ENCODE measurements around the gene MARCHF9.

The MARCHF9 gene

GRCh38 chr12:57758552-57759359, 3.9 kb downstream of the MARCHF9 start:
- TF ChIP-seq RAD21 (IDR thresholded peaks at IDR 0.05; ENCODE audit: low read depth) = no peak
- no peak for TF ChIP-seq TEAD4 (IDR thresholded peaks at IDR 0.05)
- TF ChIP-seq TAF1 (IDR thresholded peaks at IDR 0.05; ENCODE audit: low read depth) = no peak
- no peak for TF ChIP-seq CEBPB (IDR thresholded peaks at IDR 0.05)
- no peak for TF ChIP-seq CREB1 (IDR thresholded peaks at IDR 0.05; ENCODE audit: low read depth)
- TF ChIP-seq FOXM1 (IDR thresholded peaks at IDR 0.05; ENCODE audit: borderline replicate concordance, low read depth) = no peak
- TF ChIP-seq YY1 (IDR thresholded peaks at IDR 0.05; ENCODE audit: low read depth) = no peak

GRCh38 chr12:57759360-57759980, 4.6 kb downstream of the MARCHF9 start:
- TF ChIP-seq CEBPB (IDR thresholded peaks at IDR 0.05) (no peak), EP300 (IDR thresholded peaks at IDR 0.05; ENCODE audit: borderline replicate concordance) (no peak), CREB1 (IDR thresholded peaks at IDR 0.05; ENCODE audit: low read depth) (no peak), EGR1 (IDR thresholded peaks at IDR 0.05) (no peak), RAD21 (IDR thresholded peaks at IDR 0.05; ENCODE audit: low read depth) (peak; percentile 31; the same call in 1 of the 2 replicates), ZBTB7A (IDR thresholded peaks at IDR 0.05; ENCODE audit: low read depth) (no peak), TAF1 (IDR thresholded peaks at IDR 0.05; ENCODE audit: low read depth) (no peak), YY1 (IDR thresholded peaks at IDR 0.05; ENCODE audit: low read depth) (no peak)

GRCh38 chr12:57760347-57760982, 5.6 kb downstream of the MARCHF9 start:
- TF ChIP-seq TAF1 (IDR thresholded peaks at IDR 0.05; ENCODE audit: low read depth) = no peak
- TF ChIP-seq TEAD4 (IDR thresholded peaks at IDR 0.05) = 0 out of 2 replicates have a peak, but pooled peaks have one; percentile 25
- TF ChIP-seq YY1 (IDR thresholded peaks at IDR 0.05; ENCODE audit: low read depth) = no peak
- TF ChIP-seq FOXM1 (IDR thresholded peaks at IDR 0.05; ENCODE audit: borderline replicate concordance, low read depth) = no peak
- TF ChIP-seq CEBPB (IDR thresholded peaks at IDR 0.05) = no peak
- TF ChIP-seq, protein P1, sequence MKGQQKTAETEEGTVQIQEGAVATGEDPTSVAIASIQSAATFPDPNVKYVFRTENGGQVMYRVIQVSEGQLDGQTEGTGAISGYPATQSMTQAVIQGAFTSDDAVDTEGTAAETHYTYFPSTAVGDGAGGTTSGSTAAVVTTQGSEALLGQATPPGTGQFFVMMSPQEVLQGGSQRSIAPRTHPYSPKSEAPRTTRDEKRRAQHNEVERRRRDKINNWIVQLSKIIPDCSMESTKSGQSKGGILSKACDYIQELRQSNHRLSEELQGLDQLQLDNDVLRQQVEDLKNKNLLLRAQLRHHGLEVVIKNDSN (IDR thresholded peaks at IDR 0.05) = no peak
- TF ChIP-seq RAD21 (IDR thresholded peaks at IDR 0.05; ENCODE audit: low read depth) = no peak
- TF ChIP-seq NFIC (IDR thresholded peaks at IDR 0.05) = no peak
- no peak for TF ChIP-seq CREB1 (IDR thresholded peaks at IDR 0.05; ENCODE audit: low read depth)
- TF ChIP-seq REST (IDR thresholded peaks at IDR 0.05; ENCODE audit: low read depth) = peak; percentile 97
- TF ChIP-seq TCF12 (IDR thresholded peaks at IDR 0.05; ENCODE audit: low read depth) = no peak
- peak; percentile 91 for TF ChIP-seq ZBTB7A (IDR thresholded peaks at IDR 0.05; ENCODE audit: low read depth)
- TF ChIP-seq EP300 (IDR thresholded peaks at IDR 0.05; ENCODE audit: borderline replicate concordance) = no peak
- TF ChIP-seq EGR1 (IDR thresholded peaks at IDR 0.05) = no peak
- TF ChIP-seq, protein P2, sequence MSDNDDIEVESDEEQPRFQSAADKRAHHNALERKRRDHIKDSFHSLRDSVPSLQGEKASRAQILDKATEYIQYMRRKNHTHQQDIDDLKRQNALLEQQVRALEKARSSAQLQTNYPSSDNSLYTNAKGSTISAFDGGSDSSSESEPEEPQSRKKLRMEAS (IDR thresholded peaks at IDR 0.05) = no peak

DNA sequence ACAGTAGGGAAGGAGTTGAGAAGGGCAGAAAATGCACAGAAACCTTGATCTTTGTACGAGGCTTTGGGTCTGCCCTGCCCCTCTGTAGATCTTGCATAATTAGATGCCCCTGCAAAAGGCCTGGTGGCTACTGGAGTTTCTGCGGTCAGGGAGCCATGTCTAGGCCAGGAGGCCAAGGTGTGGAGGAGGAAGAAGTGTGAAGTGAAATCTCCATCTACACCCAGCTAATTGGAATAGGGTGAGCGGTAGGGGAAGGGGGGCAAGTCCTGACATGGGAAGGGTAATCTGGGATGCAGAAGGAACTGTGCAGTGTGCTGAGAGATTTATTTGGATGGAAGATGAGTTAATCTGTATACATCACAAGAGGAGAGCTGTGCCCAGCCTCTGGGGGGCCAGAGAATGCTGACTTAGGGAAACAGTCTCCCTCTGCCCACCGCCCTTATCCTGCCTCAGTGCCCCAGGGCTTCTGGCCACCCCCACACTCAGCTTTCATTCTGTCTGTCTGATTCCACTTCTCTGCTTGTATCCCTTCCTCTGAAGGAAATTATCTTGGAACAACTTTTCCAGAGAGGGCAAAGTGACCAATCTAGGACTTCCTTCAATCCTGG, 6.6 kb downstream of the MARCHF9 start:
- TF ChIP-seq, protein P1 (IDR thresholded peaks at IDR 0.05) = no peak
- TF ChIP-seq REST (IDR thresholded peaks at IDR 0.05; ENCODE audit: low read depth) = no peak
- no peak for TF ChIP-seq EP300 (IDR thresholded peaks at IDR 0.05; ENCODE audit: borderline replicate concordance)
- TF ChIP-seq TCF12 (IDR thresholded peaks at IDR 0.05; ENCODE audit: low read depth) = no peak
- no peak for TF ChIP-seq YY1 (IDR thresholded peaks at IDR 0.05; ENCODE audit: low read depth)
- TF ChIP-seq TAF1 (IDR thresholded peaks at IDR 0.05; ENCODE audit: low read depth) = no peak
- TF ChIP-seq EGR1 (IDR thresholded peaks at IDR 0.05) = no peak
- TF ChIP-seq CREB1 (IDR thresholded peaks at IDR 0.05; ENCODE audit: low read depth) = no peak
- TF ChIP-seq, protein P2 (IDR thresholded peaks at IDR 0.05) = no peak
- no peak for TF ChIP-seq RAD21 (IDR thresholded peaks at IDR 0.05; ENCODE audit: low read depth)
- no peak for TF ChIP-seq CEBPB (IDR thresholded peaks at IDR 0.05)
- TF ChIP-seq NFIC (IDR thresholded peaks at IDR 0.05) = no peak
- no peak for TF ChIP-seq FOXM1 (IDR thresholded peaks at IDR 0.05; ENCODE audit: borderline replicate concordance, low read depth)
- no peak for TF ChIP-seq ZBTB7A (IDR thresholded peaks at IDR 0.05; ENCODE audit: low read depth)
